ENCODE measurements around the gene LGMN.

LGMN gene

DNA sequence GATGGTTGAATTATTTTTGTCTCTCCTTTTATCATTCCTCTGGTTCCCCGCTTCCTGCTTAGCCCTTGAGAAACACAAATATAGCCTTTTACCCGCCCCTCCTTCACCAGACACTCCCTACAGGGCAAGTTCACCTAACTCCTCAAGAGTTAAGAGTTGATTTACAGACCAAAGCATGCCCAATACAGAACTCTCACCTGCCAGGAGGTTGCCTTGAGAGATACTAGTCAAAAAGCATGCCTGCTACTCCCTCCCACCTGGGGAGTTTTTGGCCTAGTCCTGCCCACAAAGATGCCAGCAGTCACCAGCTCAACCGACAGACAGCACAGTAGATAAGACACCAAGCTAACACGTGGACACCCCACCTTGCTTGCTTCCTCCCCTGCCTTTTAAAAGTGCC, 11.2 kb downstream of the LGMN start:
- no peaks in the 10 kb centered on the region for H3K9me3 ChIP-seq (ENCODE audit: control insufficient read depth in 1 of 2, low read length in 2 of 2)
- H3K27ac ChIP-seq (ENCODE audit: low read length): no peak overlapping the region
- no peaks in the 10 kb centered on the region for H3K4me1 ChIP-seq (ENCODE audit: control insufficient read depth in 1 of 2, insufficient read depth in 2 of 2, low read length in 2 of 2)
- no peak overlapping the region for H3K4me3 ChIP-seq (ENCODE audit: low read depth in 1 of 2, low read length in 2 of 2)
- peaks cover 5 to 11% of the 10 kb centered on the region in 2 donors for H3K36me3 ChIP-seq (ENCODE audit: control insufficient read depth in 1 of 2, insufficient read depth in 2 of 2, low read length in 2 of 2)
- H3K27me3 ChIP-seq (ENCODE audit: low read depth, low read length): no peaks in the 10 kb centered on the region

DNA sequence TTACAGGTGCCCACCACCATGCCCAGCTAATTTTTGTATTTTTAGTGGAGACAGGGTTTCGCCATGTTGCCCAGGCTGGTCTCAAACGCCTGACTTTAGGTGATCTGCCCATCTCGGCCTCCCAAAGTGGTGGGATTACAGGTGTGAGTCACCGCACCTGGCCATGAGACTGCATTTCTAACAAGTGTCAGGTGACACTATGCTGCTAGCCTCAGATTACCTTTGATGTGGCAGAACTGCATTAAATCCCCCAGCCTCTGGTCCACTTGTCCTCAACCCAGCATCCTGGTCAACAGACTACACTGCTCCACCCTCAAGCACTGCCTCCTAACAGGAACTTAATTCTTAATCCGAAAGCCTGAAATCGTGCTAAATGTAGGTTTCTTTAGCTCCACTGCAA, 13.1 kb downstream of the LGMN start:
- no peak overlapping the region for H3K27ac ChIP-seq (ENCODE audit: low read length)
- H3K4me3 ChIP-seq (ENCODE audit: low read depth in 1 of 2, low read length in 2 of 2): no peak overlapping the region
- H3K27me3 ChIP-seq (ENCODE audit: low read depth, low read length): no peaks in the 10 kb centered on the region
- H3K9me3 ChIP-seq (ENCODE audit: control insufficient read depth in 1 of 2, low read length in 2 of 2): no peaks in the 10 kb centered on the region
- H3K36me3 ChIP-seq (ENCODE audit: control insufficient read depth in 1 of 2, insufficient read depth in 2 of 2, low read length in 2 of 2): peaks cover 16 to 17% of the 10 kb centered on the region in 2 donors
- no peaks in the 10 kb centered on the region for H3K4me1 ChIP-seq (ENCODE audit: control insufficient read depth in 1 of 2, insufficient read depth in 2 of 2, low read length in 2 of 2)

DNA sequence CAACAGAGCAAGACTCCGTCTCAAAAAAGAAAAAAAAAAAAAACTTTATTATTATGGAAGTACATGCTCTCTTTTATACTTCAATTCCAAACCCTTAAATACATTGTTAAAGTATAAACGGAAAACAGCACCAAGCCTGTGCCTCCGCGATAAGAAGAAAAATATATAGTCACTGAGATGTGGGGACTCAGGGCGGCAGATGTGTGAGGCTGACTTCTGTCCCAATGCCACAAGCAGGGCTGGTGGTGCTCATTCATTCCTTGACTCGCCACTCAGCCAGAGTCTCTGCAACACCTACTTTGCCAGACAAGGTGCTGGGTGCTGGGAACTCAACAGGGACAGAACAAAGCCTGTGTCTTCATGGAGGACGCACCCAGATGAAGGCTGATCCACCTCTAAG, 13.8 kb downstream of the LGMN start:
- Histone ChIP-seq H3K9me3 (ENCODE audit: control insufficient read depth in 1 of 2, low read length in 2 of 2) (no peaks in the 10 kb centered on the region), H3K27me3 (ENCODE audit: low read depth, low read length) (no peaks in the 10 kb centered on the region), H3K4me1 (ENCODE audit: control insufficient read depth in 1 of 2, insufficient read depth in 2 of 2, low read length in 2 of 2) (no peaks in the 10 kb centered on the region), H3K4me3 (ENCODE audit: low read depth in 1 of 2, low read length in 2 of 2) (no peak overlapping the region), H3K36me3 (ENCODE audit: control insufficient read depth in 1 of 2, insufficient read depth in 2 of 2, low read length in 2 of 2) (peaks cover 16 to 17% of the 10 kb centered on the region in 2 donors), H3K27ac (ENCODE audit: low read length) (no peak overlapping the region)

DNA sequence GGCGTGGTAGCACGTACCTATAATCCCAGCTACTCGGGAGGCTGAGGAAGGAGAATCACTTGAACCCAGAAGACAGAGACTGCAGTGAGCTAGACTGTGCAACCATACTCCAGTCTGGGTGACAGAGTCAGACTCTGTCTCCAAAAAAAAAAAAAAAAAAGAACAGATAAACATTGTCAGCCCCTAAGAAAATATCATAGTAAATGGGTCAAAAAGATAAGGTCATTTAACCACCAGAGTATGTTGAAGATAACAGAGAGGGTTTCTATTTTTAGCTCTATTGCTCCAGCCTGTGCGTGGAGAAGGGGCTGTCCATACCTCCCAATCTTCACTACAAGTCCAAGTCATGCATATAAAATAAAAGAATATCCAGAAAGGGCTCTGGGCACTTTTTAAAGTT, 15.4 kb downstream of the LGMN start:
- Histone ChIP-seq H3K9me3 (ENCODE audit: control insufficient read depth in 1 of 2, low read length in 2 of 2) (no peaks in the 10 kb centered on the region), H3K36me3 (ENCODE audit: control insufficient read depth in 1 of 2, insufficient read depth in 2 of 2, low read length in 2 of 2) (peaks cover 11 to 16% of the 10 kb centered on the region in 2 donors), H3K4me1 (ENCODE audit: control insufficient read depth in 1 of 2, insufficient read depth in 2 of 2, low read length in 2 of 2) (no peaks in the 10 kb centered on the region), H3K27me3 (ENCODE audit: low read depth, low read length) (no peaks in the 10 kb centered on the region), H3K27ac (ENCODE audit: low read length) (no peak overlapping the region), H3K4me3 (ENCODE audit: low read depth in 1 of 2, low read length in 2 of 2) (no peak overlapping the region)

DNA sequence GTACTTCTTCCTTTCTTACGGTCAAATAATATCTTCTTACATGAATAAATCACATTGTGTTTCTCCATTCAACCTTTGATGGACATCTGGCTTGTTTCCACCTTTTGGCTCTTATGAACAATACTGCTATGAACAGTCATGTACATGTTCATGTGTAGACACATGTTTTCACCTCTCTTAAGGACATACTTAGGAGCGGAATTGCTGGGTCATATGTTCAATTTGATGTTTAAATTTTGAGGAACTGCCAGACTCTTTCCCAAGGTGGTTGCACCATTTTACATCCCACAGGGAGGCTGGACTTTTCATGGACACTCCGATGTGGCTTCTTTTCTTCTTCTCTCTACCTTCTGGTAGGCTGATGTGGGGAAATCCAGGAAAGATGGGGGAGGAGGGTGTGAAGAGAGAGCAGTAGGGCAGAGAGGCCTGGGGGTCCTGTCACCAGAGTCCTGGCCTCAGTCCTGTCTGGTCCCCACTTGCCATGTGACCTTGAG, 16.8 kb downstream of the LGMN start:
- no peaks in the 10 kb centered on the region for H3K4me1 ChIP-seq (ENCODE audit: control insufficient read depth in 1 of 2, insufficient read depth in 2 of 2, low read length in 2 of 2)
- peaks cover 11 to 16% of the 10 kb centered on the region in 2 donors for H3K36me3 ChIP-seq (ENCODE audit: control insufficient read depth in 1 of 2, insufficient read depth in 2 of 2, low read length in 2 of 2)
- no peak overlapping the region for H3K4me3 ChIP-seq (ENCODE audit: low read depth in 1 of 2, low read length in 2 of 2)
- no peaks in the 10 kb centered on the region for H3K27me3 ChIP-seq (ENCODE audit: low read depth, low read length)
- H3K27ac ChIP-seq (ENCODE audit: low read length): no peak overlapping the region
- no peaks in the 10 kb centered on the region for H3K9me3 ChIP-seq (ENCODE audit: control insufficient read depth in 1 of 2, low read length in 2 of 2)

DNA sequence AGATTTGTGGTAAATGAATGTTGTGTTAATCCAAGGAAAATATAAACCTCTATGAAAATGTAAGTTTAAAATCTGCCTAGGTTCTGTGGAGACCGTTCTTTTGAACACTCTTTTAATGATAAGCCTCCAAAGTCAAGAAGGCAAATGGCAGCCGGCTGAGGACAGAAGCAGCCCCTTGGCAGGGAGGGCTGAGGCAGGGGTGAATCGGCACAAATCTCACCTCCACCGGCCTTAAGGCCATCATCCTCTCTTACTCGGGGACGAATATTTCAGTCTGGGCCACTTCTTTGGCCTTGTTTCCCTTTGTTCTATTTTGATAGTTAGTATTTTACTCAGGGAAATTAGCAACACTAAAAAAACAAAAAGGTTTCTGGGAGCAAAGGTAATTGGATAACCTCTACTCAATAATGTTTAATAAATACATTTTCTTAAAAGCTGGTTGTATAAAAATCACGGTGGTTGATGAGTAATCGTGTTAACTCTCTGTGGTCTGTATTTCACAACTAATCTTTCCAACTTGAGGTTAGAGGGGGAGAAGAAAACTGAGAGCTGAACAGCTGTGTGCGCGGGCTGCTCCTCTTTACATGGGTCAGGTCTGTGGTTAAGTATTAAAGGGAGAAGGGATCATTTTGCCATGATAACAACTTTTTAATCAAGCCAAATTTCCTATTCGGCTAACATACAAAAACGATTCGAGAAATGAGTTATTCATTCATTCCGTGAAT, 18.6 kb downstream of the LGMN start:
- Histone ChIP-seq H3K27me3 (ENCODE audit: low read depth, low read length) (no peaks in the 10 kb centered on the region), H3K27ac (ENCODE audit: low read length) (no peak overlapping the region), H3K4me3 (ENCODE audit: low read depth in 1 of 2, low read length in 2 of 2) (no peak overlapping the region), H3K36me3 (ENCODE audit: control insufficient read depth in 1 of 2, insufficient read depth in 2 of 2, low read length in 2 of 2) (peaks cover 11 to 16% of the 10 kb centered on the region in 2 donors), H3K4me1 (ENCODE audit: control insufficient read depth in 1 of 2, insufficient read depth in 2 of 2, low read length in 2 of 2) (peaks cover 0 to 1% of the 10 kb centered on the region in 2 donors), H3K9me3 (ENCODE audit: control insufficient read depth in 1 of 2, low read length in 2 of 2) (no peaks in the 10 kb centered on the region)

DNA sequence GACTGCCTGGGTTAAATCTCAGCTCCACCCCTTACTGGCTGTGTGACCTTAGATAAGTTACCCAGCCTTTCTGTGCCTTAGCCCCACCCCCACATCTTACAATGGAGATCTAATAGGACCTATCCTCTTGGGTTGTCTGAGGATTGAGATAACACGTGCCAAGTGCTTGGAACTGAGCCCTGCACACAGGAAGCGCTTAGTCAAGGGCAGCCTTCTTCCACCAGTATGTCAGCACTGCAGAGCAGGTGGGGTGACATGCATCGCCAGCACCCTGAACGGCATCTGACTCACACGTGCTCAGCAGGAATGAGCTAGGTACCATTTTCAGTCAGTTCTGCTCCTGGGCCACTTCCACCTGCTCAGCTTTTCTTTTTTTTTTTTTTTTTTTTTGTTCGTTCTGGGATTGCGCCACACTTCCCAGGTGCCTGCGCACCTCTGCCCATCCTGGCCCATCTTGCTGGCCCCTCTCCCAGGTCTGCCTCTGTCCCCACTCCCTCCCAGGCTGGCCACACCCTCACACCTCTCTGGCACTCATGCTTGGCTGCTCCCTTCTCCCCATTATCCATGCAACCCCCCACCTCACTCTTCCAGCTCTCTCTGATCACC, 19.6 kb downstream of the LGMN start:
- Histone ChIP-seq H3K4me1 (ENCODE audit: control insufficient read depth in 1 of 2, insufficient read depth in 2 of 2, low read length in 2 of 2) (peaks cover 0 to 8% of the 10 kb centered on the region in 2 donors), H3K27ac (ENCODE audit: low read length) (no peak overlapping the region), H3K4me3 (ENCODE audit: low read depth in 1 of 2, low read length in 2 of 2) (no peak overlapping the region), H3K9me3 (ENCODE audit: control insufficient read depth in 1 of 2, low read length in 2 of 2) (no peaks in the 10 kb centered on the region), H3K27me3 (ENCODE audit: low read depth, low read length) (no peaks in the 10 kb centered on the region), H3K36me3 (ENCODE audit: control insufficient read depth in 1 of 2, insufficient read depth in 2 of 2, low read length in 2 of 2) (peaks cover 11 to 16% of the 10 kb centered on the region in 2 donors)

DNA sequence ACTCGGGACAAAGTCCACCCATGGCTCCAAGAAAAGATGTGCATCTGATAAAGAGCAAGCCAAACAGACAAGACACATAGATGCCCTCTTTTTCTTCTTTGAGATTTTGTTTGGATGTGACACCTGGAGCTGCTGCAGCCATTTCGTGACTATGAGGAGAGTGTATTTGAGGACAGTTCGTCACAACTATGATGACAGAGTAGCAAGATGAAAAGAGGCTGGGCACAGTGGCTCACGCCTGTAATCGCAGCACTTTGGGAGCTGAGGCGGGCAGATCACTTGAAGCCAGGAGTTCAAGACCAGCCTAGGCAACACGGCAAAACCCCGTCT, 21.5 kb downstream of the LGMN start:
- Histone ChIP-seq H3K27me3 (ENCODE audit: low read depth, low read length) (no peaks in the 10 kb centered on the region), H3K4me3 (ENCODE audit: low read depth in 1 of 2, low read length in 2 of 2) (no peak overlapping the region), H3K9me3 (ENCODE audit: control insufficient read depth in 1 of 2, low read length in 2 of 2) (no peaks in the 10 kb centered on the region), H3K36me3 (ENCODE audit: control insufficient read depth in 1 of 2, insufficient read depth in 2 of 2, low read length in 2 of 2) (peaks cover 8% of the 10 kb centered on the region in 2 donors), H3K27ac (ENCODE audit: low read length) (peak overlapping the region; percentile 69), H3K4me1 (ENCODE audit: control insufficient read depth in 1 of 2, insufficient read depth in 2 of 2, low read length in 2 of 2) (peaks cover 0 to 8% of the 10 kb centered on the region in 2 donors)

DNA sequence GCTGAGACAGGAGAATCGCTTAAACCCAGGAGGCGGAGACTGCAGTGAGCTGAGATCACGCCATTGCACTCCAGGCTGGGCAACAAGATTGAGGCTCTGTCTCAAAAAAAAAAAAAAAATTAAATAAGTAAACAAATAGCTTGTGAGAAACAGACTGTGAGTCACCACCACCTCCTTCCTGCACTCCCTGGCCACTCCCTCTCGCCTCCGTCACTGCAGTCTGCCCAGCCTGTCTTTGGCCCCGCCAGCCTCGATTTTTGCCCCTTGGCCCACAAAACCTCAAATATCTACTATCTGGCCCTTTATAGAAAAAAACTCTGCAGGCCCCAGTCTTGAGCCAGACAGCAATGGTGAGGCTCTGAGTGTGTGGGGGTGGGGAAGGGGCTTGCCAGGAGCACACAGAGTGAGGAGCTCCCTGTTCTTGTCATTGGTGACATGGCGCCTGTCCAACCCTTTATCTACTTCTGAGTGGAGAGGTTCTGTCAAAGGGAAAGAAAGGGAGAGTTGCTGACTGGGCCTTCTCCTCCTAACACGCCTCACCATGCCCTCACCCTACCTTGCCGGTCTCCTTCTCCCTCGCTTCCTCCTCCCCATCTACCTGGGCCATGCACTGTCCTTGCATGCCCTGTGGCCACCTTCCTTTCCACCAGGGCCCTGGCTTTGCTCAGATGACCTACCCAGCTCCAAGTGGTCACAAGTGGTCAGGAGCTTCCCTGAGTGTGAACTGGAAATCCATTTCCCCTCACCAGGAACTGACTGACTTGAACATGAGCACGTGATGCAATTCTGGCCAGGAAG, 22.1 kb downstream of the LGMN start:
- no peaks in the 10 kb centered on the region for H3K9me3 ChIP-seq (ENCODE audit: control insufficient read depth in 1 of 2, low read length in 2 of 2)
- no peaks in the 10 kb centered on the region for H3K27me3 ChIP-seq (ENCODE audit: low read depth, low read length)
- peak overlapping the region; percentile 69 for H3K27ac ChIP-seq (ENCODE audit: low read length)
- H3K4me1 ChIP-seq (ENCODE audit: control insufficient read depth in 1 of 2, insufficient read depth in 2 of 2, low read length in 2 of 2): peaks cover 0 to 8% of the 10 kb centered on the region in 2 donors
- peaks cover 2% of the 10 kb centered on the region in 2 donors for H3K36me3 ChIP-seq (ENCODE audit: control insufficient read depth in 1 of 2, insufficient read depth in 2 of 2, low read length in 2 of 2)
- no peak overlapping the region for H3K4me3 ChIP-seq (ENCODE audit: low read depth in 1 of 2, low read length in 2 of 2)

DNA sequence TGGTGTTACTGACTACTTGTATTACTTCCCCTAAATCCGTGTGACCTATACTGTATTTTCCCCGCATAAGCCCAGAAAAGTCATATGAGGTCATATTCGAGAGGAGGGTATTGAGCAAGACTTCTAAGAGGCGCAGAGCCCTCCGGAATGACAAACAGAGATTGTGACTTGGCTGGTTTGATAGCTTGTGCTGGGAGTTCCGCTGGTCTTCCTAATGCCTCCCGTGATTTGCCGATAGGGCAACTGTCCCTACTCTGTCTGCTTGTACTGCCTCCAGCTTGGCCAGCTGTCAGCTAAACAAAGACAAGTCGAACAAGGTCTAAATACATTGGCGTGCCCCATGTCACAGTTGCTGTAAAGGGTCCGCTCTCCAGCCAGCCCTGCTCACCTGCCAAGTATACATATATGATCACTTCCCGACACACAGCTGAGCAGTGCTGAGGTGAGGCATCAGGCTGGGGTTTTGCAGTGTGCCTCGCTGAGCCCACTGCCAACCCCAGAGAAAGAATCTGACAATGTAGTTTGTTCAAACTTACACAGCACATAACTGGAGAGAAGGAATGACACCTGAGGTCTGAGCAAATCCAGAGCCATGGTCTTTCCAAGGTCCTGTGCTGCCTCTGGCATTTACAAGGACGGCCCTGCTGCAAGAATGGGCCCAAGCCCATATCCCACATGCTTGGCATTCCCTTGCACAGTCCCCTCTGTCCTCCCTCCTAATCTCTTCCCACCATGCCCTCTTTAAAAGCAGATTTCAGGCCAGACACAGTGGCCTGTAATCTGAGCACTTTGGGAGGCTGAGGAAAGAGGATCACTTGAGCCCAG, 23.7 kb downstream of the LGMN start:
- Histone ChIP-seq H3K27ac (ENCODE audit: low read length) (no peak overlapping the region), H3K27me3 (ENCODE audit: low read depth, low read length) (no peaks in the 10 kb centered on the region), H3K36me3 (ENCODE audit: control insufficient read depth in 1 of 2, insufficient read depth in 2 of 2, low read length in 2 of 2) (no peaks in the 10 kb centered on the region), H3K4me1 (ENCODE audit: control insufficient read depth in 1 of 2, insufficient read depth in 2 of 2, low read length in 2 of 2) (peaks cover 7 to 9% of the 10 kb centered on the region in 2 donors), H3K9me3 (ENCODE audit: control insufficient read depth in 1 of 2, low read length in 2 of 2) (no peaks in the 10 kb centered on the region), H3K4me3 (ENCODE audit: low read depth in 1 of 2, low read length in 2 of 2) (no peak overlapping the region)

DNA sequence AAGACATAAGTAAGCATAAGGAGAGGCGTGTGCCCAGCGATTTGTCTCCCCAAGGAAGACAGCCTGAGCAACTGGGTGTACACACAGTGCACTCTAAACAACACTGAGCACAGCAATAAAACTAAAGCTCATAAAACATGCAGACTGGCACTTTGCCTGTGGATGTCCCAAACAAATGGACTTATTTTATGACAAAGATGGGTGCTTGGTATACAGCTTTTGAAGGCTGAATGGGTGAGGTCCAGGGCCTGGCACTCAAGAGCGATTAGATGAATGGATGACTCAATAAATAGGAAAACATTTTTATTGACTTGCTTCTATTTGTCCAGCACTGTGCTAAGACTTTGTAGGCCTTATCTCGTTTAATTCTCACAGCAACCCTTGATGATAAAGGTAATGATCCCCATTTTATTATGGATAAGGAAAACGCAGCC, 28.5 kb downstream of the LGMN start:
- peaks cover 10 to 12% of the 10 kb centered on the region in 2 donors for H3K4me1 ChIP-seq (ENCODE audit: control insufficient read depth in 1 of 2, insufficient read depth in 2 of 2, low read length in 2 of 2)
- no peaks in the 10 kb centered on the region for H3K27me3 ChIP-seq (ENCODE audit: low read depth, low read length)
- no peak overlapping the region for H3K4me3 ChIP-seq (ENCODE audit: low read depth in 1 of 2, low read length in 2 of 2)
- H3K27ac ChIP-seq (ENCODE audit: low read length): no peak overlapping the region
- peaks cover 3 to 6% of the 10 kb centered on the region in 2 donors for H3K36me3 ChIP-seq (ENCODE audit: control insufficient read depth in 1 of 2, insufficient read depth in 2 of 2, low read length in 2 of 2)
- H3K9me3 ChIP-seq (ENCODE audit: control insufficient read depth in 1 of 2, low read length in 2 of 2): no peaks in the 10 kb centered on the region
